SU-DHL-6 (cell line): Measurements from ENCODE around the gene SGCD.

ENCODE experiments used
- CTCF ChIP-seq: fragments of 200-600 bp; sonication (generic); IDR thresholded peaks from one replicate; pipeline ENCODE4 v1.5.1; 2017; ENCODE audit warnings: antibody characterized with exemption, mild to moderate bottlenecking, low read length, moderate library complexity; ENCODE audit not compliant: insufficient read depth, poor library complexity, severe bottlenecking
- EZH2phosphoT487 ChIP-seq: fragments of 200-600 bp; sonication (generic), shearing (Covaris generic); conservative IDR thresholded peaks from 2 replicates; pipeline ENCODE4 v1.6.1; 2018; ENCODE audit warnings: mild to moderate bottlenecking, antibody characterized with exemption, low read length, moderate library complexity, mixed read lengths

- no peak for TF ChIP-seq CTCF
- no peak for TF ChIP-seq EZH2phosphoT487
These were observed 12.5 kb upstream of the SGCD start for GRCh38 chr5:156314416-156314815.
